GM18508 (cell line): ENCODE measurements around the gene RAVER2.

ENCODE experiments used
- ATAC-seq: cut with Tn5 transposase; IDR thresholded peaks from one replicate; pipeline ENCODE4 v1.9.1; 2021; ENCODE audit warnings: moderate number of reproducible peaks; ENCODE audit not compliant: insufficient read depth, unreplicated experiment

Gene RAVER2

GRCh38 chr1:64871256-64871655 is 126.4 kb downstream of the RAVER2 start:
- ATAC-seq = no peak

GRCh38 chr1:64872067-64872466 is 127.2 kb downstream of the RAVER2 start:
- ATAC-seq = no peak

- ATAC-seq = no peak
These were observed 128.7 kb downstream of the RAVER2 start for GRCh38 chr1:64873576-64873975.

GRCh38 chr1:64874666-64875065 is 129.8 kb downstream of the RAVER2 start:
- ATAC-seq = no peak

GRCh38 chr1:64875101-64875500 is 130.2 kb downstream of the RAVER2 start:
- no peak for ATAC-seq

GRCh38 chr1:64875606-64876005 is 130.7 kb downstream of the RAVER2 start:
- ATAC-seq = no peak

- ATAC-seq = no peak
These were observed 132.3 kb downstream of the RAVER2 start for GRCh38 chr1:64877151-64877550.

- no peak for ATAC-seq
These were observed 132.7 kb downstream of the RAVER2 start for GRCh38 chr1:64877598-64877997.

- ATAC-seq = no peak
These were observed 133.2 kb downstream of the RAVER2 start for GRCh38 chr1:64878090-64878489.

- ATAC-seq = no peak
These were observed 134.2 kb downstream of the RAVER2 start for GRCh38 chr1:64878931-64879611.

- ATAC-seq = no peak
These were observed 135.6 kb downstream of the RAVER2 start for GRCh38 chr1:64880449-64880848.

GRCh38 chr1:64881281-64881680 is 136.4 kb downstream of the RAVER2 start:
- no peak for ATAC-seq
